K562 (cell line): ENCODE results near the gene C9orf50. TPM values are rescaled to one million over a fixed set of nuclear protein-coding genes. Genes with fewer than 3 reads are reported as not detected.

Experiments used
- ARID1B ChIP-seq: fragments of 450-650 bp; IDR thresholded peaks from 2 replicates; pipeline ENCODE4 v1.6.1; 2016; ENCODE audit warnings: antibody characterized with exemption, mild to moderate bottlenecking, inconsistent platforms
- BACH1 ChIP-seq: fragments of 200-800 bp; sonication (Bioruptor generic); IDR thresholded peaks from 2 replicates; pipeline ENCODE4 v1.6.1; 2016; ENCODE audit warnings: missing genetic modification characterization, missing compliant biosample characterization
- CTBP1 ChIP-seq: fragments of 450-650 bp; IDR thresholded peaks from 2 replicates; pipeline ENCODE4 v1.6.1; 2016; ENCODE audit warnings: borderline replicate concordance
- DDX20 ChIP-seq: fragments of 450-650 bp; IDR thresholded peaks from 2 replicates; pipeline ENCODE4 v1.6.1; 2016; ENCODE audit warnings: missing genetic modification characterization, low read depth, mild to moderate bottlenecking, missing compliant biosample characterization, moderate library complexity
- KDM1A ChIP-seq, 2 experiments: fragments of 450-650 bp; IDR thresholded peaks; 2 replicates each; pipeline ENCODE4 v1.6.1; 2016; ENCODE audit warnings: mild to moderate bottlenecking in 2 of 2
- MIER1 ChIP-seq: fragments of 450-650 bp; IDR thresholded peaks from 2 replicates; pipeline ENCODE4 v1.6.1; 2016; ENCODE audit warnings: antibody characterized with exemption, mild to moderate bottlenecking, low read depth
- NFYB ChIP-seq: IDR thresholded peaks from 2 replicates; pipeline ENCODE4 v1.6.1; 2011; ENCODE audit warnings: mild to moderate bottlenecking, moderate library complexity; ENCODE audit not compliant: insufficient read length; ENCODE audit errors: extremely low read depth
- NKRF ChIP-seq: fragments of 450-650 bp; IDR thresholded peaks from 2 replicates; pipeline ENCODE4 v1.6.1; 2016; ENCODE audit warnings: borderline replicate concordance
- PRPF4 ChIP-seq: fragments of 200-400 bp; formaldehyde crosslinking; IDR thresholded peaks from one replicate; pipeline ENCODE4 v1.6.1; 2017; ENCODE audit warnings: low read length, low read depth, mild to moderate bottlenecking; ENCODE audit not compliant: insufficient read depth, poor library complexity, severe bottlenecking
- SMARCA5 ChIP-seq: fragments of 450-650 bp; IDR thresholded peaks from 2 replicates; pipeline ENCODE4 v1.6.1; 2016
- SMARCC2 ChIP-seq: fragments of 450-650 bp; IDR thresholded peaks from 2 replicates; pipeline ENCODE4 v1.6.1; 2017; ENCODE audit warnings: antibody characterized with exemption, moderate library complexity, mild to moderate bottlenecking, low read depth
- SMARCE1 ChIP-seq: fragments of 450-650 bp; IDR thresholded peaks from 2 replicates; pipeline ENCODE4 v1.7.1; 2016; ENCODE audit warnings: mild to moderate bottlenecking
- STAT5A ChIP-seq: IDR thresholded peaks from 2 replicates; pipeline ENCODE4 v1.6.1; 2012; ENCODE audit warnings: low read length, inconsistent platforms, borderline replicate concordance
- ZFP30 ChIP-seq: fragments of 250-450 bp; sonication (Bioruptor Pico); IDR thresholded peaks from 2 replicates; pipeline ENCODE4 v1.8.0; 2022; ENCODE audit warnings: moderate library complexity, mild to moderate bottlenecking, inconsistent platforms, borderline replicate concordance
- ZNF143 ChIP-seq: sonication (generic); formaldehyde crosslinking; IDR thresholded peaks from 2 replicates; pipeline ENCODE4 v1.9.0; 2022; ENCODE audit warnings: mild to moderate bottlenecking, missing genetic modification reagents
- ZNF830 ChIP-seq: fragments of 250-450 bp; sonication (Bioruptor Pico); IDR thresholded peaks from 2 replicates; pipeline ENCODE4 v1.5.0; 2021; ENCODE audit warnings: mild to moderate bottlenecking
- polyA plus RNA-seq, 8 experiments: library from polyadenylated mRNA; depleted of rRNA in 4 of 8; stranded (reverse) in 5 of 8; unstranded in 3 of 8; fragments of >200 nt; fragmentation: Nextera tagmentation in 2 of 8; fragmentation: Illumina TruSeq in 1 of 8; extraction: Ambion mirVana in 2 of 8; extraction: Trizol in 1 of 8; gene quantifications; 2 replicates each; pipeline versions ENCODE4 v1.2.1 to v1.2.3, GENCODE V29; 2011 to 2014; ENCODE audit warnings: inconsistent platforms in 1 of 8, missing spikeins in 1 of 8
- total RNA-seq, 7 experiments: library from RNA; depleted of rRNA in 6 of 7; stranded (reverse); fragments of >200 nt in 6 of 7; fragmentation: Illumina TruSeq in 2 of 7; extraction: Trizol in 2 of 7; gene quantifications; 2 replicates each; pipeline versions ENCODE4 v1.2.1 to v1.2.3, GENCODE V29; 2011 to 2021; ENCODE audit warnings: low replicate concordance in 1 of 7
- TF ChIP-seq, protein P1 (sequence below), 2 experiments: fragments of 150-350 bp in 1 of 2; IDR thresholded peaks; 2 replicates each; pipeline ENCODE4 v1.6.1; 2012 to 2016; ENCODE audit warnings: low read depth in 2 of 2, low read length in 2 of 2, mild to moderate bottlenecking in 1 of 2, moderate library complexity in 1 of 2
- TF ChIP-seq, protein P2 (sequence below), 3 experiments: fragments of 200-800 bp in 1 of 3; sonication (Bioruptor generic) in 1 of 3; sonication (generic) in 1 of 3; formaldehyde crosslinking in 1 of 3; IDR thresholded peaks; 2 replicates each; pipeline versions ENCODE4 v1.6.1 to v1.8.0; 2016 to 2022; ENCODE audit warnings: mild to moderate bottlenecking in 2 of 3, missing compliant biosample characterization in 2 of 3, missing genetic modification characterization in 2 of 3, missing genetic modification reagents in 1 of 3
- TF ChIP-seq, protein P3 (sequence below), 2 experiments: IDR thresholded peaks; 2 replicates each; pipeline ENCODE4 v1.6.1; 2012; ENCODE audit warnings: improper control_type of control experiment in 2 of 2, low read depth in 2 of 2, low read length in 2 of 2, borderline replicate concordance in 1 of 2

Gene C9orf50
- total and polyA plus RNA-seq, 9 of the 15 experiments (the other 6 are each of a cell fraction or from before 2014, with no cell fraction given), result not detected

GRCh38 chr9:129656795-129657390, 36.0 kb upstream of the C9orf50 start (continued):
- TF ChIP-seq KDM1A (IDR thresholded peaks at IDR 0.05) (peak; percentile 45 to 58; a peak in 3 of 4 replicates), SMARCE1 (peak; percentile 87), STAT5A (no peak), DDX20 (no peak), CTBP1 (peak; percentile 27; the same call in 1 of the 2 replicates), NKRF (no peak), ZNF143 (CRISPR knock-in tag) (no peak), NFYB (no peak), SMARCA5 (peak; percentile 25; the same call in 1 of the 2 replicates), ARID1B (peak; percentile 87), PRPF4 (no peak), BACH1 (tag) (no peak), ZFP30 (CRISPR knock-in tag) (no peak), MIER1 (no peak), ZNF830 (CRISPR knock-in tag) (no peak), SMARCC2 (0 out of 2 replicates have a peak, but pooled peaks have one; percentile 47)
- TF ChIP-seq, protein P1, sequence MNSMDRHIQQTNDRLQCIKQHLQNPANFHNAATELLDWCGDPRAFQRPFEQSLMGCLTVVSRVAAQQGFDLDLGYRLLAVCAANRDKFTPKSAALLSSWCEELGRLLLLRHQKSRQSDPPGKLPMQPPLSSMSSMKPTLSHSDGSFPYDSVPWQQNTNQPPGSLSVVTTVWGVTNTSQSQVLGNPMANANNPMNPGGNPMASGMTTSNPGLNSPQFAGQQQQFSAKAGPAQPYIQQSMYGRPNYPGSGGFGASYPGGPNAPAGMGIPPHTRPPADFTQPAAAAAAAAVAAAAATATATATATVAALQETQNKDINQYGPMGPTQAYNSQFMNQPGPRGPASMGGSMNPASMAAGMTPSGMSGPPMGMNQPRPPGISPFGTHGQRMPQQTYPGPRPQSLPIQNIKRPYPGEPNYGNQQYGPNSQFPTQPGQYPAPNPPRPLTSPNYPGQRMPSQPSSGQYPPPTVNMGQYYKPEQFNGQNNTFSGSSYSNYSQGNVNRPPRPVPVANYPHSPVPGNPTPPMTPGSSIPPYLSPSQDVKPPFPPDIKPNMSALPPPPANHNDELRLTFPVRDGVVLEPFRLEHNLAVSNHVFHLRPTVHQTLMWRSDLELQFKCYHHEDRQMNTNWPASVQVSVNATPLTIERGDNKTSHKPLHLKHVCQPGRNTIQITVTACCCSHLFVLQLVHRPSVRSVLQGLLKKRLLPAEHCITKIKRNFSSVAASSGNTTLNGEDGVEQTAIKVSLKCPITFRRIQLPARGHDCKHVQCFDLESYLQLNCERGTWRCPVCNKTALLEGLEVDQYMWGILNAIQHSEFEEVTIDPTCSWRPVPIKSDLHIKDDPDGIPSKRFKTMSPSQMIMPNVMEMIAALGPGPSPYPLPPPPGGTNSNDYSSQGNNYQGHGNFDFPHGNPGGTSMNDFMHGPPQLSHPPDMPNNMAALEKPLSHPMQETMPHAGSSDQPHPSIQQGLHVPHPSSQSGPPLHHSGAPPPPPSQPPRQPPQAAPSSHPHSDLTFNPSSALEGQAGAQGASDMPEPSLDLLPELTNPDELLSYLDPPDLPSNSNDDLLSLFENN (IDR thresholded peaks at IDR 0.05; ENCODE audit: low read depth in 2 of 2, low read length in 2 of 2), result no peak
- TF ChIP-seq, protein P2, sequence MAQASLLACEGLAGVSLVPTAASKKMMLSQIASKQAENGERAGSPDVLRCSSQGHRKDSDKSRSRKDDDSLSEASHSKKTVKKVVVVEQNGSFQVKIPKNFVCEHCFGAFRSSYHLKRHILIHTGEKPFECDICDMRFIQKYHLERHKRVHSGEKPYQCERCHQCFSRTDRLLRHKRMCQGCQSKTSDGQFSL (CRISPR knock-in tag; IDR thresholded peaks at IDR 0.05), result no peak
- TF ChIP-seq, protein P2 (tag; IDR thresholded peaks at IDR 0.05), result no peak
- TF ChIP-seq, protein P3, sequence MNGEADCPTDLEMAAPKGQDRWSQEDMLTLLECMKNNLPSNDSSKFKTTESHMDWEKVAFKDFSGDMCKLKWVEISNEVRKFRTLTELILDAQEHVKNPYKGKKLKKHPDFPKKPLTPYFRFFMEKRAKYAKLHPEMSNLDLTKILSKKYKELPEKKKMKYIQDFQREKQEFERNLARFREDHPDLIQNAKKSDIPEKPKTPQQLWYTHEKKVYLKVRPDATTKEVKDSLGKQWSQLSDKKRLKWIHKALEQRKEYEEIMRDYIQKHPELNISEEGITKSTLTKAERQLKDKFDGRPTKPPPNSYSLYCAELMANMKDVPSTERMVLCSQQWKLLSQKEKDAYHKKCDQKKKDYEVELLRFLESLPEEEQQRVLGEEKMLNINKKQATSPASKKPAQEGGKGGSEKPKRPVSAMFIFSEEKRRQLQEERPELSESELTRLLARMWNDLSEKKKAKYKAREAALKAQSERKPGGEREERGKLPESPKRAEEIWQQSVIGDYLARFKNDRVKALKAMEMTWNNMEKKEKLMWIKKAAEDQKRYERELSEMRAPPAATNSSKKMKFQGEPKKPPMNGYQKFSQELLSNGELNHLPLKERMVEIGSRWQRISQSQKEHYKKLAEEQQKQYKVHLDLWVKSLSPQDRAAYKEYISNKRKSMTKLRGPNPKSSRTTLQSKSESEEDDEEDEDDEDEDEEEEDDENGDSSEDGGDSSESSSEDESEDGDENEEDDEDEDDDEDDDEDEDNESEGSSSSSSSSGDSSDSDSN (IDR thresholded peaks at IDR 0.05; ENCODE audit: borderline replicate concordance in 1 of 2, low read depth in 2 of 2, low read length in 2 of 2), result no peak
